EL (cell line): ENCODE data around the gene SEL1L.
"Not testable (repeated sequence)": the region's sequence is repeated elsewhere in the genome, so short reads cannot be mapped to it uniquely, and the experiment has no call there.

Source experiments
- DNase-seq: peaks from one replicate; pipeline ENCODE4 v3.0.0-alpha.2; 2016

The SEL1L gene

GRCh38 chr14:81446279-81447007, 87.2 kb downstream of the SEL1L start:
- no peak for DNase-seq

- DNase-seq = no peak
Measured at GRCh38 chr14:81441626-81442134, 92.0 kb downstream of the SEL1L start.

- no peak for DNase-seq
Measured at GRCh38 chr14:81440041-81440440, 93.6 kb downstream of the SEL1L start.

GRCh38 chr14:81437244-81437643, 96.4 kb downstream of the SEL1L start:
- DNase-seq = no peak

- peak; percentile 56 for DNase-seq
Measured at GRCh38 chr14:81436296-81437138, 97.1 kb downstream of the SEL1L start.

- DNase-seq = peak; percentile 13
Measured at GRCh38 chr14:81435391-81436295, 98.0 kb downstream of the SEL1L start.

GRCh38 chr14:81435048-81435390, 98.6 kb downstream of the SEL1L start:
- DNase-seq = no peak

GRCh38 chr14:81434230-81434629, 99.4 kb downstream of the SEL1L start:
- no peak for DNase-seq

GRCh38 chr14:81433378-81433777, 100.3 kb downstream of the SEL1L start:
- no peak for DNase-seq

- DNase-seq = no peak
Measured at GRCh38 chr14:81432219-81432661, 101.4 kb downstream of the SEL1L start.

GRCh38 chr14:81430235-81430634, 103.4 kb downstream of the SEL1L start:
- no peak for DNase-seq

GRCh38 chr14:81429749-81430148, 103.9 kb downstream of the SEL1L start:
- DNase-seq = not testable (repeated sequence)

- DNase-seq = no peak
Measured at GRCh38 chr14:81429028-81429427, 104.6 kb downstream of the SEL1L start.

GRCh38 chr14:81427348-81428058, 106.2 kb downstream of the SEL1L start:
- DNase-seq = no peak

GRCh38 chr14:81423504-81423903, 110.1 kb downstream of the SEL1L start:
- no peak for DNase-seq
